T-cell (primary cell): ENCODE results near the gene STRBP. TPM values are rescaled to one million over a fixed set of nuclear protein-coding genes. Genes with fewer than 3 reads are reported as not detected.
"Not testable (repeated sequence)": the region's sequence is repeated elsewhere in the genome, so short reads cannot be mapped to it uniquely, and the experiment has no call there.

ENCODE experiments used
- ATAC-seq, 4 experiments: fragments of 200-7000 bp in 3 of 4; fragments of 150-1000 bp in 1 of 4; cut with Tn5 transposase; replicated peaks in 1 of 4; 1 replicate in 3 of 4; 2 replicates in 1 of 4; pipeline ENCODE4 v1.10.0; 2021; ENCODE audit warnings: moderate library complexity in 3 of 4, mild to moderate bottlenecking in 2 of 4, moderate number of reproducible peaks in 1 of 4
- CTCF ChIA-PET, 2 donors: fragments of 300-600 bp; sonication (Branson Sonifier 250); formaldehyde crosslinking; loops; one replicate each; lab custom pipeline; 2022; ENCODE audit warnings: antibody characterized with exemption in 2 of 2; lab: Charles Lee
- POLR2A ChIA-PET, 2 donors: fragments of 300-600 bp; sonication (Branson Sonifier 250); formaldehyde crosslinking; loops; one replicate each; lab custom pipeline; 2022; ENCODE audit warnings: antibody characterized with exemption in 2 of 2; lab: Charles Lee
- DNase-seq, 35 experiments: peaks; one replicate each; pipeline versions ENCODE4 v3.0.0 to v3.0.0-alpha.2; 2013 to 2023
- H3K27ac ChIP-seq: one replicate; pipeline ENCODE4 v1.5.1; 2013; ENCODE audit warnings: low read length
- H3K27me3 ChIP-seq, 2 experiments: replicated peaks in 1 of 2; 1 replicate in 1 of 2; 2 replicates in 1 of 2; pipeline versions ENCODE4 v1.6.1 to v1.7.0; 2013; ENCODE audit warnings: low read length in 1 of 2, mixed read lengths in 1 of 2; ENCODE audit not compliant: control insufficient read depth in 2 of 2, insufficient read depth in 2 of 2; ENCODE audit errors: extremely low read depth in 1 of 2
- H3K36me3 ChIP-seq, 2 donors: 1 replicate in 1 of 2; 2 replicates in 1 of 2; pipeline versions ENCODE4 v1.6.1 to v1.7.0; 2013; ENCODE audit warnings: low read length in 1 of 2; ENCODE audit not compliant: control insufficient read depth in 2 of 2, insufficient read depth in 1 of 2; ENCODE audit errors: extremely low read depth in 1 of 2
- H3K4me1 ChIP-seq, 2 experiments: 1 replicate in 1 of 2; 2 replicates in 1 of 2; pipeline versions ENCODE4 v1.6.1 to v1.7.0; 2013; ENCODE audit warnings: low read length in 2 of 2, mixed read lengths in 1 of 2; ENCODE audit not compliant: insufficient read depth in 2 of 2, control insufficient read depth in 1 of 2; ENCODE audit errors: extremely low read depth in 1 of 2
- H3K4me3 ChIP-seq, 2 donors: 1 replicate in 1 of 2; 2 replicates in 1 of 2; pipeline versions ENCODE4 v1.5.1 to v1.7.0; 2013; ENCODE audit warnings: mild to moderate bottlenecking in 2 of 2, low read length in 1 of 2, moderate library complexity in 1 of 2; ENCODE audit not compliant: control insufficient read depth in 1 of 2; ENCODE audit errors: extremely low read depth in 1 of 2
- H3K9me3 ChIP-seq: 2 replicates; pipeline ENCODE4 v1.7.0; 2013
- H3K27ac Mint-ChIP-seq, 2 donors: one replicate each; pipeline ENCODE4 v1.8.0; 2020 to 2021; ENCODE audit warnings: mild to moderate bottlenecking in 2 of 2, mixed read lengths in 2 of 2
- H3K27me3 Mint-ChIP-seq, 2 donors: one replicate each; pipeline ENCODE4 v1.8.0; 2021 to 2022; ENCODE audit warnings: mixed read lengths in 2 of 2
- H3K36me3 Mint-ChIP-seq: one replicate; pipeline ENCODE4 v1.8.0; 2021; ENCODE audit warnings: mixed read lengths
- H3K4me1 Mint-ChIP-seq, 3 donors: one replicate each; pipeline ENCODE4 v1.8.0; 2020 to 2022; ENCODE audit warnings: mixed read lengths in 3 of 3, mild to moderate bottlenecking in 1 of 3
- H3K4me3 Mint-ChIP-seq, 3 donors: one replicate each; pipeline ENCODE4 v1.8.0; 2020 to 2022; ENCODE audit warnings: mild to moderate bottlenecking in 3 of 3, mixed read lengths in 3 of 3, moderate library complexity in 3 of 3
- H3K9me3 Mint-ChIP-seq, 3 donors: one replicate each; pipeline ENCODE4 v1.8.0; 2020 to 2022; ENCODE audit warnings: mixed read lengths in 3 of 3
- WGBS: methylation state at CpG from one replicate; pipeline ENCODE4 v1.1.5; 2013; ENCODE audit warnings: missing lambda C conversion rate; ENCODE audit not compliant: insufficient coverage; 5-methylcytosine and 5-hydroxymethylcytosine counted together
- total RNA-seq, 35 experiments: library from RNA in 6 of 35; stranded (reverse) in 6 of 35; fragments of 120-200 nt in 1 of 35; gene quantifications; one replicate each; pipeline versions ENCODE4 v1.2.1 to v1.2.4 and lab custom pipeline; 2013 to 2026

STRBP gene
- total RNA-seq, 5 donors from 2014 or later (not counting 1 experiment from before 2014, with no cell fraction given) = 18.6 to 26.9 (median 20.0) TPM

DNA sequence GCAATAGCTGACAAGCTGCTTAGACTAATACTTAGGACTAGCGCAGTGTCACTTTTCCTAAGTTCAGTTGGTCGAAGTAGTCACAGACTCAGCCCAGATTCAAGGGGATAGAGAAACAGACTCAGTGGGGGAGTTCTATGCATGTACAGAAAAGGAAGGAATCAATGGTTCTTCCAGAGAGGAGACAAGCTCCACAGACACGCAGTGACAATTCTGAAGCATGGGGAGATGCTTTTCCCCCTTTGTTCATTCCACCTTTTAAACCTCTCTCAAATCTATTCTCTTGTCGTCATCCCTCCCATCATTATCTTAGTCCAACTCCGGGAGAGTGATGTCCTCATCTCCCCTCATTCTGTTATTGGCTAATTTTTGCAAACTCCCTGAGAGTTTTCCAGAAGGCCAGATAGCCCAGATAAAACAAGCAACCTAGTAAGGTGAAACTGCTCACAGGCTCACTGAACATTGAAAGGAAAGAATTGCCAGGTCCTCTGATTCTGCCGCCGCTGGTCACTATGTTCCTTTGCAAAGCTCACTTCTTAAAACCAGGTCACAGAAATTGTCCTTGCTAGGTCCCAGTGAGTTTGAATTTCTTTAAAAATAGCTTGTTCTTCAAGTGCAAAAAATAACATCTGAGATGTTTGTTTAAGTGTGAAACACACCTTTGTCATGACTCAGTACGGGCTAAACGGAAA is 13.4 kb upstream of the STRBP start:
- Mint-ChIP-seq H3K27ac (no peak overlapping the region), H3K36me3 (no peaks in the 10 kb centered on the region), H3K9me3 (peaks cover 0 to 7% (median 6%) of the 10 kb centered on the region in 3 donors), H3K4me1 (peaks cover 0 to 5% (median 0%) of the 10 kb centered on the region in 3 donors), H3K27me3 (peaks cover 0 to 3% of the 10 kb centered on the region in 2 donors), H3K4me3 (no peak overlapping the region)
- H3K27me3 ChIP-seq = peaks cover 0 to 7% of the 10 kb centered on the region in 2 experiments
- no peak overlapping the region for H3K4me3 ChIP-seq
- no peaks in the 10 kb centered on the region for H3K36me3 ChIP-seq
- no peaks in the 10 kb centered on the region for H3K4me1 ChIP-seq
- H3K27ac ChIP-seq = no peak overlapping the region
- ATAC-seq (no peak), DNase-seq (no peak)
- ChIA-PET CTCF (interaction anchor here in 1 of 2 donors (0.6 kb wide), 1 partner anchor 343 kb away, joined by 3 read pairs; no protein-coding TSS in a partner anchor), POLR2A (interaction anchor here in 1 of 2 donors (0.6 to 0.7 kb wide), 2 partner anchors 150 to 1983 kb away, joined by 3 to 12 read pairs; no protein-coding TSS in a partner anchor)
- H3K9me3 ChIP-seq = no peaks in the 10 kb centered on the region
- 71% methylated on average over 3 of the region's 9 CpGs for WGBS

DNA sequence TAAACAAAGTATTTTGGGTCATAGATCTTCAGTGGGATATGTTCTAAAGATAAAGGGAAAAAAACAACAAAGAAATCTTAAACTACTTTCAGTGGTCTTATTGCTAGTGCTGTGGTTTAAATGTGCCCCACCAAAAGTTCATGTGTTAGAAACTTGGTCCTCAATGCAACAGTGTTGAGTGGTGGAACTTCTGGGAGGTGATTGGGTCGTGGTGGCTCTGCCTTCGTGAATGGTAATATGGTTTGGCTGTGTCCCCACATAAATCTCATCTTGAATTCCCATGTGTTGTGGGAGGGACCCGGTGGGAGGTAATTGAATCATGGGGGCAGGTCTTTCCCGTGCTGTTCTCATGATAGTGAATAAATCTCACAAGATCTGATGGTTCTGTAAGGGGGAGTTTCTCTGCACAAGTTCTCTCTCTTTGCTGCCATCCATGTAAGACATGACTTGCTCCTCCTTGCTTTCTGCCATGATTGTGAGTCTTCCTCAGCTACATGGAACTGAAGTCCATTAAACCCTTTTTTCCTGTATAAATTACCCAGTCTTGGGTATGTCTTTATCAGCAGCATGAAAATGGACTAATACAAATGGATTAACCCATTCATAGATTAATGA is 10.6 kb upstream of the STRBP start:
- H3K27me3 Mint-ChIP-seq, ATAC-seq, H3K9me3 ChIP-seq, POLR2A ChIA-PET, DNase-seq, H3K4me3 Mint-ChIP-seq, H3K27ac ChIP-seq, H3K27ac Mint-ChIP-seq, H3K9me3 Mint-ChIP-seq, H3K4me3 ChIP-seq, H3K27me3 ChIP-seq, H3K4me1 Mint-ChIP-seq, H3K36me3 Mint-ChIP-seq, H3K4me1 ChIP-seq, H3K36me3 ChIP-seq: not testable (repeated sequence)
- CTCF ChIA-PET = interaction anchor here in 1 of 2 donors (0.6 kb wide), 1 partner anchor 1208 kb away, joined by 3 read pairs; no protein-coding TSS in a partner anchor
- no CpG with 5 or more reads among the region's 4 CpGs for WGBS

DNA sequence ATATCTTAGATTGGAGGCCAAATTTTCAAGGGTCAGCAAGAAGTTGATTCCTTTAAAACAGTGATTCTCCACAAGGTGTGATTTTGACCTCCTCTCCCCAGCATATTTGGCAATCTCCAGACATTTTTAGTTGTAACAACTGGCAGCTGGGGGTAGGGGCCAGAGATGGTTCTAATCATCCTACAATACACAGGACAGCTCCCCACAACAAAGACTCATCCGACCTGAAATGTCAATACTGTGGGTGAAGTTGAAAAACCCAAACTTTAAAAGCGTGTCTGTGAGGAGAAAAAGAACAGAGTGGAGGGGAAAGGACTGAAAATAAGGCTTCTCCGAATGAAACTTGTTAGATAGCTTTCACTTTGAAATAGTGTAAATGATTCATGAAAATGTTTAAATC is 10.0 kb upstream of the STRBP start:
- Mint-ChIP-seq H3K36me3 (no peaks in the 10 kb centered on the region), H3K4me1 (peaks cover 3 to 5% (median 5%) of the 10 kb centered on the region in 3 donors), H3K9me3 (peaks cover 0 to 7% (median 6%) of the 10 kb centered on the region in 3 donors), H3K27me3 (peaks cover 0 to 7% of the 10 kb centered on the region in 2 donors), H3K4me3 (no peak overlapping the region), H3K27ac (no peak overlapping the region)
- peaks cover 2% of the 10 kb centered on the region in 2 experiments for H3K4me1 ChIP-seq
- CTCF ChIA-PET = interaction anchor here in 1 of 2 donors (0.6 kb wide), 1 partner anchor 1207 kb away, joined by 3 read pairs; no protein-coding TSS in a partner anchor
- peaks cover 0 to 7% of the 10 kb centered on the region in 2 experiments for H3K27me3 ChIP-seq
- POLR2A ChIA-PET = no interaction called here
- H3K36me3 ChIP-seq = no peaks in the 10 kb centered on the region
- WGBS = no CpG with 5 or more reads among the region's 3 CpGs
- no peaks in the 10 kb centered on the region for H3K9me3 ChIP-seq
- no peak overlapping the region for H3K4me3 ChIP-seq
- no peak for ATAC-seq
- no peak for DNase-seq
- H3K27ac ChIP-seq = no peak overlapping the region

DNA sequence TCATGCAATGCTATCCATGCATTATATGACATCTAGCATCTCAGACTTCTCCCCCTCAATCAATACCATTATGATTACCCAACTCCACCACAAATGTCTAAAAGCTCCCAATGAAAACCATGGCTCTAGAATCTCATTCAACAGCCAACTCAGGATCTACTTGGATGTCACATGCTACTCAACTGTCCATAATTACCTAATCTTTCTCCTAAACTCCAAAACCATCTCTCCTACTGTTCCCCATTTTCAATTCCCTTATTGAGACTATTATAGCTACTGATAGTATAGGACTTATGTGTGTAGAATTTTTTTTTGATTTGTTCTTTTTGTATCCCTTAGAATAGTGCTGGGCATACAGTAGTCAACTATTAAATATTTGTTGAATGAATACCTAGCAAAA is 8.2 kb upstream of the STRBP start:
- Histone ChIP-seq H3K9me3 (no peaks in the 10 kb centered on the region), H3K4me3 (no peak overlapping the region), H3K4me1 (peaks cover 2% of the 10 kb centered on the region in 2 experiments), H3K27me3 (peaks cover 0 to 7% of the 10 kb centered on the region in 2 experiments), H3K27ac (no peak overlapping the region), H3K36me3 (no peaks in the 10 kb centered on the region)
- DNase-seq (no peak), ATAC-seq (no peak)
- Mint-ChIP-seq H3K27ac (no peak overlapping the region), H3K4me1 (peaks cover 3 to 5% (median 5%) of the 10 kb centered on the region in 3 donors), H3K36me3 (no peaks in the 10 kb centered on the region), H3K9me3 (peaks cover 0 to 7% (median 6%) of the 10 kb centered on the region in 3 donors), H3K27me3 (peaks cover 0 to 6% of the 10 kb centered on the region in 2 donors), H3K4me3 (no peak overlapping the region)
- POLR2A ChIA-PET = interaction anchor here (0.6 to 0.7 kb wide), 3 partner anchors 1131 to 1777 kb away, joined by 3 to 5 read pairs (median 3); no protein-coding TSS in a partner anchor
- CTCF ChIA-PET = no interaction called here

DNA sequence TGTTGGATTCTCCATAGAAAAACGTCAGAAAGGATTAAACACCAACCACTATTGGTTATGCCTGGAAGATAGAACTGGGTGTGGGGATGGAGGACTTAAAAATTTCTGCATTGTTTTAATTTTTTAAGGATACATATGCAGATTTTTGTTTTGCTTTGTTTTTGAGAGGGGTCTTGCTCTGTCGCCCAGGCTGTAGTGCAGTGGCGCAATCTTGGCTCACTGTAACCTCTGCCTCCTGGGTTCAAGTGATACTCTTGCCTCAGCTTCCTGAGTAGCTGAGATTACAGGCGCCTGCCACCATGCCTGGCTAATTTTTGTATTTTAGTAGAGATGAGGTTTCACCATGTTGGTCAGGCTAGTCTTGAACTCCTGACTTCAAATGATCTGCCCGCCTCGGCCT is 2.7 kb upstream of the STRBP start:
- H3K36me3 Mint-ChIP-seq, DNase-seq, H3K27me3 ChIP-seq, H3K27me3 Mint-ChIP-seq, ATAC-seq, H3K27ac ChIP-seq, H3K9me3 ChIP-seq, H3K36me3 ChIP-seq, H3K9me3 Mint-ChIP-seq, H3K4me3 ChIP-seq, CTCF ChIA-PET, POLR2A ChIA-PET, H3K27ac Mint-ChIP-seq, H3K4me3 Mint-ChIP-seq: not testable (repeated sequence)
- H3K4me1 Mint-ChIP-seq = peaks cover 18 to 32% (median 26%) of the 10 kb centered on the region in 3 donors
- 96% methylated on average over 3 of the region's 6 CpGs for WGBS
- peaks cover 8 to 22% of the 10 kb centered on the region in 2 experiments for H3K4me1 ChIP-seq

DNA sequence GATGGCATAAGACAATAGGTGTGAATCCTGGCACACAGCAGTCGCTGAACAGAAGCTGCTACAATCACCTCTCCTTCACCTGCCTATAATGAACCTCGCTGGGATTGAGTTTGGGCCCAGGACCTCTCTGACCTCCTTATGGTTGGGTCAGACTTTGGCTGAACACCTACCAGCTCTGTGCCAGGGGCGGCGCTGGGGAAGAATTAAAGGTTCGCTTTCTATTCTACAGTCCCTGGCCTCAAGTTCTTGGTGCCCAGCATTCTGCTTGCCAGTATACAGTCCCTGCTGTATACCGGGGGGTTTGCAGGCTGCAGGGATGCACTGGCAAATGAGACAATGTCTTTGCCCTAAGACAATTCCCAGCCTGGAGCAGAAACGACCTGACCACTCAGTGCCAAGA is 895 bp upstream of the STRBP start:
- Histone ChIP-seq H3K9me3 (no peaks in the 10 kb centered on the region), H3K36me3 (no peaks in the 10 kb centered on the region), H3K27ac (peak overlapping the region; percentile 75), H3K27me3 (peaks cover 0 to 2% of the 10 kb centered on the region in 2 experiments), H3K4me1 (peaks cover 6 to 19% of the 10 kb centered on the region in 2 experiments), H3K4me3 (peak overlapping the region; percentile 61 to 68)
- no peak for ATAC-seq
- Mint-ChIP-seq H3K4me3 (peak overlapping the region; percentile 66 to 91 (median 76)), H3K27ac (peak overlapping the region; percentile 69 to 76), H3K36me3 (no peaks in the 10 kb centered on the region), H3K9me3 (no peaks in the 10 kb centered on the region), H3K27me3 (no peaks in the 10 kb centered on the region), H3K4me1 (peaks cover 33 to 42% (median 38%) of the 10 kb centered on the region in 3 donors)
- ChIA-PET POLR2A (no interaction called here), CTCF (interaction anchor here (0.6 to 1.5 kb wide), 11 partner anchors 9 to 1177 kb away, joined by 3 to 9 read pairs (median 5); no protein-coding TSS in a partner anchor)
- WGBS = 79% methylated on average over 4 of the region's 7 CpGs
- peak in 4 of 35 experiments; percentile 1 to 8 (median 4) for DNase-seq
